Liver (tissue), 3 donors: Measurements from ENCODE around the gene PLG.

Experiments
- EGR1 ChIP-seq, 2 donors: IDR thresholded peaks; 2 replicates each; pipeline ENCODE4 v1.6.1; 2016 to 2018; ENCODE audit warnings: antibody characterized with exemption in 2 of 2, low read depth in 2 of 2
- FOXA1 ChIP-seq: IDR thresholded peaks from 2 replicates; pipeline ENCODE4 v1.6.1; 2016; ENCODE audit warnings: antibody characterized with exemption
- GABPA ChIP-seq, 2 donors: IDR thresholded peaks in 1 of 2; conservative IDR thresholded peaks in 1 of 2; 2 replicates each; pipeline ENCODE4 v1.6.1; 2016; ENCODE audit warnings: antibody characterized with exemption in 2 of 2, mild to moderate bottlenecking in 1 of 2, moderate library complexity in 1 of 2
- HNF4A ChIP-seq, 2 donors: conservative IDR thresholded peaks; 2 replicates each; pipeline ENCODE4 v1.6.1; 2016; ENCODE audit warnings: antibody characterized with exemption in 2 of 2, mild to moderate bottlenecking in 2 of 2
- JUND ChIP-seq, 2 donors: IDR thresholded peaks; 2 replicates each; pipeline ENCODE4 v1.6.1; 2016; ENCODE audit warnings: antibody characterized with exemption in 2 of 2
- MAX ChIP-seq: IDR thresholded peaks from 2 replicates; pipeline ENCODE4 v1.6.1; 2016; ENCODE audit warnings: antibody characterized with exemption
- REST ChIP-seq: IDR thresholded peaks from 2 replicates; pipeline ENCODE4 v1.6.1; 2016; ENCODE audit warnings: antibody characterized with exemption, mild to moderate bottlenecking
- SP1 ChIP-seq: IDR thresholded peaks from 2 replicates; pipeline ENCODE4 v1.6.1; 2018; ENCODE audit warnings: antibody characterized with exemption, mild to moderate bottlenecking
- TAF1 ChIP-seq: conservative IDR thresholded peaks from 2 replicates; pipeline ENCODE4 v1.6.1; 2016; ENCODE audit warnings: antibody characterized with exemption, mild to moderate bottlenecking
- YY1 ChIP-seq: IDR thresholded peaks from 2 replicates; pipeline ENCODE4 v1.6.1; 2016; ENCODE audit warnings: antibody characterized with exemption, mild to moderate bottlenecking
- TF ChIP-seq, protein P1 (sequence below): fragments of 150-350 bp; IDR thresholded peaks from 2 replicates; pipeline ENCODE4 v1.5.1; 2017; ENCODE audit warnings: improper control_type of control experiment, low read depth, low read length; ENCODE audit not compliant: missing input control
- TF ChIP-seq, protein P2 (sequence below): IDR thresholded peaks from 2 replicates; pipeline ENCODE4 v1.6.1; 2016; ENCODE audit warnings: antibody characterized with exemption
- TF ChIP-seq, protein P3 (sequence below): IDR thresholded peaks from 2 replicates; pipeline ENCODE4 v1.6.1; 2016; ENCODE audit warnings: antibody characterized with exemption
- donor health status: healthy.
- donor health status: healthy.

- TF ChIP-seq SP1 (no peak), GABPA (IDR thresholded peaks at IDR 0.05 in 1 of 2, conservative IDR thresholded peaks at IDR 0.05 in 1 of 2) (no peak), TAF1 (no peak), JUND (IDR thresholded peaks at IDR 0.05) (no peak), YY1 (no peak), EGR1 (IDR thresholded peaks at IDR 0.05; ENCODE audit: low read depth in 2 of 2) (no peak), MAX (no peak), HNF4A (conservative IDR thresholded peaks at IDR 0.05) (no peak), FOXA1 (no peak), REST (no peak)
- TF ChIP-seq, protein P1, sequence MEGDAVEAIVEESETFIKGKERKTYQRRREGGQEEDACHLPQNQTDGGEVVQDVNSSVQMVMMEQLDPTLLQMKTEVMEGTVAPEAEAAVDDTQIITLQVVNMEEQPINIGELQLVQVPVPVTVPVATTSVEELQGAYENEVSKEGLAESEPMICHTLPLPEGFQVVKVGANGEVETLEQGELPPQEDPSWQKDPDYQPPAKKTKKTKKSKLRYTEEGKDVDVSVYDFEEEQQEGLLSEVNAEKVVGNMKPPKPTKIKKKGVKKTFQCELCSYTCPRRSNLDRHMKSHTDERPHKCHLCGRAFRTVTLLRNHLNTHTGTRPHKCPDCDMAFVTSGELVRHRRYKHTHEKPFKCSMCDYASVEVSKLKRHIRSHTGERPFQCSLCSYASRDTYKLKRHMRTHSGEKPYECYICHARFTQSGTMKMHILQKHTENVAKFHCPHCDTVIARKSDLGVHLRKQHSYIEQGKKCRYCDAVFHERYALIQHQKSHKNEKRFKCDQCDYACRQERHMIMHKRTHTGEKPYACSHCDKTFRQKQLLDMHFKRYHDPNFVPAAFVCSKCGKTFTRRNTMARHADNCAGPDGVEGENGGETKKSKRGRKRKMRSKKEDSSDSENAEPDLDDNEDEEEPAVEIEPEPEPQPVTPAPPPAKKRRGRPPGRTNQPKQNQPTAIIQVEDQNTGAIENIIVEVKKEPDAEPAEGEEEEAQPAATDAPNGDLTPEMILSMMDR = peak; percentile 10
- TF ChIP-seq, protein P2, sequence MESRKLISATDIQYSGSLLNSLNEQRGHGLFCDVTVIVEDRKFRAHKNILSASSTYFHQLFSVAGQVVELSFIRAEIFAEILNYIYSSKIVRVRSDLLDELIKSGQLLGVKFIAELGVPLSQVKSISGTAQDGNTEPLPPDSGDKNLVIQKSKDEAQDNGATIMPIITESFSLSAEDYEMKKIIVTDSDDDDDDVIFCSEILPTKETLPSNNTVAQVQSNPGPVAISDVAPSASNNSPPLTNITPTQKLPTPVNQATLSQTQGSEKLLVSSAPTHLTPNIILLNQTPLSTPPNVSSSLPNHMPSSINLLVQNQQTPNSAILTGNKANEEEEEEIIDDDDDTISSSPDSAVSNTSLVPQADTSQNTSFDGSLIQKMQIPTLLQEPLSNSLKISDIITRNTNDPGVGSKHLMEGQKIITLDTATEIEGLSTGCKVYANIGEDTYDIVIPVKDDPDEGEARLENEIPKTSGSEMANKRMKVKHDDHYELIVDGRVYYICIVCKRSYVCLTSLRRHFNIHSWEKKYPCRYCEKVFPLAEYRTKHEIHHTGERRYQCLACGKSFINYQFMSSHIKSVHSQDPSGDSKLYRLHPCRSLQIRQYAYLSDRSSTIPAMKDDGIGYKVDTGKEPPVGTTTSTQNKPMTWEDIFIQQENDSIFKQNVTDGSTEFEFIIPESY = no peak
- TF ChIP-seq, protein P3, sequence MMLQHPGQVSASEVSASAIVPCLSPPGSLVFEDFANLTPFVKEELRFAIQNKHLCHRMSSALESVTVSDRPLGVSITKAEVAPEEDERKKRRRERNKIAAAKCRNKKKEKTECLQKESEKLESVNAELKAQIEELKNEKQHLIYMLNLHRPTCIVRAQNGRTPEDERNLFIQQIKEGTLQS = no peak
Measured at GRCh38 chr6:160750276-160750689, 48.2 kb downstream of the PLG start.
